T-helper 9 cell (primary cell): ENCODE measurements around the gene ABHD3.
"Not testable (repeated sequence)": the region's sequence is repeated elsewhere in the genome, so short reads cannot be mapped to it uniquely, and the experiment has no call there.

Experiments
- DNase-seq: peaks from one replicate; pipeline ENCODE4 v3.0.0-alpha.2; 2020

Gene ABHD3

DNA sequence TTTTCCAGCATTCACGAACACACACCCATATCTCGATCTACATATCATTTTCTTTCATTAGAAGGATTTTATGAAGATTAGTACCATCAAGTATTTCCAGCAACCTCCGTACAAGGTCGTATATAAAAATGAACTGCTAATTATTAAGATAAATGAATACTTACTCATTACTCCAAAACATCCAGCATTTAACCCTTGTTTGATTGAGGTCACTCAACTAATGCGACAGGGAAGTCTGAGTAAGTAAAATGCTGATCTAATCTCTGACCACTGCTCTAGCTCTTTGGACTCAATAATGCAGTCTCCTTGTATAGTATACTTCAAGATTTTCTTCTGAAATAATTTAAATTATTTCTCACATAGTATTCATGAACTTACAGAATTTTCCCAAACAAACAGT, 2.0 kb downstream of the ABHD3 start:
- DNase-seq, result no peak

DNA sequence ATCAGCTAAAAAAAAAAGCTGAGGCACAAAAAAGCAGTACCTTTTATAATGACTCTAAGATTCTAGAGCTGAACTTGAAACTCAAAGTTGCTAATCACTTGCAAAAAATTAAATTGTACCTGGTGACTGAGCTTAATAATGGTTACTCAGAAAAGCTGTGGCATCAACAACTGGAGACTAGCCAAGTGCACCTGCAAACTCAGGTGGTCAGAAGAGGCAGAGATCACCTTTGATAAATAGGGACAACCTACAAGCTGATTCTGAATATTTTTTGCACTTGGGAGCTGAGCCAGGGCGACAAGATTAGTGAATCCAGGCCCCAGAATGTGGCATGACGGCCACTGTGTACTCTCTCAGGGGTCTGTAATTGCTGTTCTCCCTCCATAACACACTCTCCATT, 3.0 kb downstream of the ABHD3 start:
- no peak for DNase-seq

DNA sequence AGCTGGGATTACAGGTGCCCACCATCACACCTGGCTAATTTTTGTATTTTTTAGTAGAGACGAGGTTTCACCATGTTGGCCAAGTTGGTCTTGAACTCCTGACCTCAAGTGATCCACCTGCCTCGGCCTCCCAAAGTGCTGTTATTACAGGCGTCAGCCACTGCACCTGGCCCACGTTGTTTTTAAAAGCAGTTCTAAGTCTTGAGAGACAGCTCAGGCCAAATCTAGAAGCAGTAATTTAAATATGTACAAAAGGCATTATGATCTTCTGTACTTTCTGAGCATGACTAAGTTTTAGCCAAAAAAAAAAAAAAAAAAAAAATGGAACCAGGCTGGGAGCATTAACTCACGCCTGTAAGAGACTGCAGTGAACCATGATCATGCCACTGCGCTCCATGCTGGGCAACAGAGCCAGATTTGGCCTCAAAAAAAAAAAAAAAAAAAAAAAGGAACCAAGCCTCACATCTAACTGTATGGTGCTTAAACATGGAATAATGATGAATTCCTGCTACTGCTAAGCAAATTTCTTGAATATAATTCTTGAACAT, 4.0 kb downstream of the ABHD3 start:
- no peak for DNase-seq

DNA sequence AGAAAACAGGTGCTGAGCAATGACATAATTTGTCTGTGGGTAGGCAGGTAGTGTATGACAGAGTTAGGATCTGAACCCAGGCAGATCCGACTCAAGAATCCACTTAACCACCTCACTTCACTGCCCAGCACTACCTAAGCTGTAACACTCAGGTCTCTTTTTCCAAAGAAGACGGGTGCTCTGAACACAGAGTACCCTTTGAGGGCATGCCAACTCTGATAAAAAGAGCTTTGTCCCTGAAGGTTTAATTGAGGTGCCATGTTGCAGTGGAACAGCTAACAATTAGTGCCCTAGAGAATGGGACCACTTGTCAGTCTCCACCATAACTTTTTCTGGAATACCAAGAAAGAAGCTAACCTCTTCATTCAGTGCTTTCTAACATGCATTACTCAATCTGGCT, 11.3 kb downstream of the ABHD3 start:
- no peak for DNase-seq

DNA sequence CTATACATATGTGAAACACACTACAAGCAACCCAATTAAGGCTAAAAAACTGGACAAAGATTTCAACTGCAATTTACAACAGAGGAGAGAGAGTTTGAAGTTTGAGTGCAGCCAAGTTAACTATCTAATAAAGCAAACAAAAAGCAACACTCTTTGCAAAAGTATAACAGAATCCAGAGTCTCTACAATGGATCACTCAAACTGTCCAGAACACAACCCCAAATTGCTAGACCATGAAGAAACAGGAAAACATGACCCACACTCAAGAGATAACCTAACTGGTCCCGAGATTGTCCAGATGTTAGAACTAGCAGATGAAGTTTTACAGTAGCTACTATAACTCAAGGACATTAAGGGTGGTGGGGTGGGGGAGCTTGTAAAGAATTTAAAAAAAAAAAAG, 14.8 kb downstream of the ABHD3 start:
- no peak for DNase-seq

DNA sequence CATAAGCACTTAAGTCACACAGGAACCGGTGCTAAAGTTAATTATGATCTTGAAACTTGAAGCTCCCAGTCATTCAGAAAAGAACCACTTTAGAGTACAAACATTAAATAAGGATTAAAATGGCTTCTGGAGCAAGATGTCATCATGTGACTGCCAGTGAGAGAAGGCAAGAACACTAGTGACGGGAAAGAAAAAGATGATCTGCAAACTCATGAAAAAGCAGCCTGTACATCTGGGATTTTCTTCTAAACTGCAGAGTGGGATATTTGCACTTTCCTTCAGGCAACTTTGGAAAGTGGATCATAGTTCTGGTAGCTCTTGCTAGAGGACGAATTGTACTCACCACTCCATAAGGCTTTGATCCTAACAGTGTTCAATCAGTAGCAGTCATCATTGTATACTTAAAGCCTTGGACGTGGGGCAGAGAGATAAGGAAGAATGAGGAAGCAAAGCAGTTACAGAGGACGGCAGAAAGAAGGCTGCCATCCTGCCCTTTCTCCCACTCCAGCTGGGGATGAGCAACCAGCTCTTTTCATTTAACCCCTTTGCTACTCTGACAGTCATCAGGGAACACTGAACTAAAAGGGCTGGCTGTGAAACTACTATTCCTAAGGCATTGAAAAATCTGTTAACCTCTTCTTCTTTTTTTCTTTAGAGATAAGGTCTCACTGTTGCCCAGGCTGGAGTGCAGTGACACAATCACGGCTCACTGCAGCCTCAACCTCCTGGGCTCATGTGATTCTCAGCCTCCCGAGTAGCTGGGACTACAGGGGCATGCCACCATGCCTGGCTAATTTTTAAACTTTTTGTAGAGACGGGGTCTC, 18.1 kb downstream of the ABHD3 start:
- no peak for DNase-seq

DNA sequence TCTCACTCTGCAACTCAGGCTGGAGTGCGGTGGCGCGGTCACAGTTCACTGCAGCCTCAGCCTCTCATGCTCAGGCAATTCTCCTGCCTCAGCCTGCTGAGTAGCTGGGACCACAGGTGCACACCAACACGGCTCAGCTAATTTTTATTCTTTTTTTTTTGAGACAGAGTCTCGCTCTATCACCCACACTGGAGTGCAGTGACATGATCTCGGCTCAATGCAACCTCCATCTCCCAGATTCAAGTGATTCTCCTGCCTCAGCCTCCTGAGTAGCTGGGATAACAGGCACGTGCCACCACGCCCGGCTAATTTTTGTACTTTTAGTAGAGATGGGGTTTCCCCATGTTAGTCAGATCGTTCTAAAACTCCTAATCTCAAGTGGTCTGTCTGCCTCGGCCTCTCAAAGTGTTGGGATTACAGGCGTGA, 19.0 kb downstream of the ABHD3 start:
- not testable (repeated sequence) for DNase-seq

DNA sequence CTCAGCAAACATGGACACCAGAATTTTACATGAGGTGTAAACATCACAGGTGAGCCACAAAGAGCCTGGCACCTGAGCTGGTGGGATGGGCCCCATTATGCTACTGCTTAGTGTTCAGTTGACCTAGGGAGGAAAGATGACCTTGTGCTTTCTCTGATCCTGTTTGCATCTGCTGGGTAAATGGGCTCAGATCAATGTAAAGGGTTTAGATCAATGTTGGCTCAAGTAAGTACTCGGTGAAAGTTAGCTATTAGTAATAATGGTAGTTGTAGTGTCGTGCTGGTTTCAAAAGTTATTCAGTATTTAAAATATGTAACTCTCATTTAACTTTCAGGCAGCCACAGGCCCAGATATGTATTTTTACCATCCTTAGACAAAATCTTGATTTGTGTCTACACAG, 19.8 kb downstream of the ABHD3 start:
- DNase-seq, result no peak

DNA sequence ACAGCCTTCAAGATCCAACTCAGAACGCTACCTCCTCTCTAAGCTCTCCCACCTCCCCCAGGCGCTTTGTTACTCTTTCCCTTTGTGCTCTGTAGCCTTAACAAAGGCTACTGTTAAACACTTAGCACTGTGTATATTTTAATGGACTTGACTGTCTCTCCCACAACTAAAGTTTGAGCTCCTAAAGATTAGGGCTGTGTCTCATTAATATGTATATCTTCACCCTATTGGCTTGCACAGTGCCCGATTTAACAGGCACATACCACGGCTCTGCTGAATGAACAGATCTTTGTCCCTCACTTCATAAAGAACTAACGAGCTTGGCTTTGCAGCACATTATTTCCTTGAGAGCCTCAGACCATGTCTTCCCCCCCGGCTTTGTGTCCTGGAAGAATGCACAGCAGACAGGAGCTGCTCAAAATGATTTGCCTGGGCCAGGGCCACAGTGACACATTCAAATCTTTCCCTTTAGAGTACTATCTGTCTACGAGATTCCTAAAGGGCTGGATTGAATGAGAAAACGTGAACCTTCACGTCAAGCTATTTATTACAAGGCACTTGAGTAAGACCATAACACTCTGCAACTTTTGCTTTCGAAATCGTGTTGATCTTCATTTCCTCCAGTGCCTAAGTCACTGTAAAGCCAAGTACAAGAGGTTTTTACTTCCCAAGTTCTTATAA, 22.1 kb downstream of the ABHD3 start:
- DNase-seq, result no peak

DNA sequence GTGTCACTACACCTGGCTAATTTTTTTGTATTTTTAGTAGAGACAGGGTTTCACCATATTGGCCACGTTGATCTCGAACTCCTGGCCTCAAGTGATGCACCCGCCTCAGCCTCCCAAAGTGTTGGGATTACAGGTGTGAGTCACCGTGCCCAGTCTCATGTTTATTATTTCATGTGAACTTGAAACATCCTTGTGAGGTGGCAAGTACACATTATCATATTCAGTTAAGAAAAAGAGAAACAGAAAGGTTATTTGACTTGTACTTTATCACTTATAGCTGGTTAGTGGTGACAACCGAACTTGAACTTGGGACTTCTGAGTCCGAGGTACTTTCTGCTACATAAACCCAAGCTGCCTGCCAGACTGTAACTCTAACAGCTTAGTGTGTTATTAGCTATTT, 24.4 kb downstream of the ABHD3 start:
- DNase-seq, result no peak

DNA sequence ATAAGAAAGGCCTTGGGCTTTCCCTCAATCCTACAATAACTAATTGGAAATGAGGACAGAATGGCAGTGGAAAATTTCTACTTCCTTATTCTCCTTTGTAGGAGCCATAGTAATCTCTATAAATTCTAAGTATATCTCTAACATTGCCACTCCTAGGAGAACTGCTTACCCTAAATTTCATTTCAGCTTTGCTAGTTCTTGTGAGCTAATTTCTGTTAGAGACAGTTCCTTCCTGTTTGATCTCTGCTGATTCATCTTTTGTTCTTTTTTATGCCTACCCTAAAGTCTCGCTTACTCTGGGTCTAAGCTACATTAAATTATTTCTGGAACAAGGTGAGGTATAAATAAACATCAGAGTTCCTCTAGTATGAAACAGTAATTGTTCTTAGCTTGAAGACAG, 25.7 kb downstream of the ABHD3 start:
- DNase-seq, result no peak

DNA sequence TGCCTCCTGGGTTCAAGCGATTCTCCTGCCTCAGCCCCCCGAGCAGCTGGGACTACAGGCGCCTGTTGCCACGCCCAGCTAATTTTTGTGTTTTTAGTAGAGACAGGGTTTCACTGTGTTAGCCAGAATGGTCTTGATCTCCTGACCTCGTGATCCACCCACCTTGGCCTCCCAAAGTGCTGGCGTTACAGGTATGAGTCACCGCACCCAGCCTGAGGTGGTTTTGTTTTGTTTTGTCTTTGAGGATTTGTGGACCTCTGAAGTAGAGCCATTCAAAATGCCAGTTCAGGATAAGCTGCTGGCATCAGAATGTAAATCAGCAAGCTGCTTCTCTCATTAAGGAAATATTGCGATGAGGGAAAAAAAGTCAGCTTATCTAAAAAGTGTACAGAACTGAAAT, 29.2 kb downstream of the ABHD3 start:
- DNase-seq, result not testable (repeated sequence)

DNA sequence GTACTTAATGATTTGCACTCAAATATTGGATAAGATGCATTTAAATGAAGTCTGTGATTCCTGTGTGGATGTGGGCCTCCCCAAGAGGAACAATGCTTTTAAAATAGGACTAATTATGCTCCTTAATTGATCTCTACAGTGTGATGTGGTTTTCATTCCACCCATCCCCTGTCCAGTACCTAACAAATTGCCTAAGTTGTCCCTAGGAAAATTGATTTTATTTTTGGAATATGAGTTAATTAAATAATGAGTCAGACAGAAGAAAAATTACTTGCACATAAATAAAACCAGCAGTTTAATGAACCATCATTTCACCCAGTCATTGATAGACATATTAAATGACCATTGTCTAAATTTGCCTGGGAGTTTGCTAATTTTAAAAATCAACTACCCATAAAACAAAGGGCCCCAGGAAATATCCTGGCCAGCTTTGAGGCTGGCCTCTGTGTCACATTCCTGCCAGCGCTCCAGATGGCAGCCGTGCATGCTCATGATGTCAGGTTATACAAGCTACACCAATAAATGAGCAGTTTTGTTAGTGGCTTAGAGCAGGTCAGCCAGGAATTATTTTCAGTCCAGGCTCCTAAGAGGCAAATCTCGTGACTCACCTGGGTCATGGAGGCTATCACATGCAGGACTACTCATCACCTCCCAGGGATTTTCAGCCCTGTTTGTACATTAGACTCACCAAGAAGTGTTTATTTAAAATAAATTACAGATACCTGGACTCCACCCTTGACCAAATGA, 31.9 kb downstream of the ABHD3 start:
- DNase-seq, result no peak

DNA sequence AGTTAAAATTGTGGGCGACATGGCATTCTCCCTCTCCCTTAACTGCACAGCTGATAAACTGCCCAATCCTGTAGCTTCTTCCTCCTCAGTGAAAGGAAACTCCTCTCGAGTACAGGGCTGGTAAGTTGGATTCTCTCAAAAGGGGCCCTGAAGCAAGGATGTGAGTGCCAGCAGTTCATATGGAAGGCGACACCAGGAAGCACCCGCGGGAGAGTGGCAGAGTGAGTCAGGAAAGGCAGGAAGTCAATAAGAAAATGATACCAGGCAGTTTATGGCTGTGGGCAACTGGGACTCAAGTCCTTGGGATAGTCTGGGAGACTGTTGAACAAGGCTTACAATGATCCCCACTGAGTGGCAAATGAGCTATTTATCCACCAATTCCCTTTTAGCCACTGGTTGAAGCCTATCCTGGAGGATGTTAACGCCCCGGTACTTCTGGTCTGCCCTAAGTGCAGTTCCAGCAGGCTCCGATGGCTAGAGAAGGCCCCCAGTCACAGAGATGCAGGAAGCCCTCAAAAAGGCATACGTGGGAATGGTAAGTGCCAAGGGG, 34.8 kb downstream of the ABHD3 start:
- no peak for DNase-seq

DNA sequence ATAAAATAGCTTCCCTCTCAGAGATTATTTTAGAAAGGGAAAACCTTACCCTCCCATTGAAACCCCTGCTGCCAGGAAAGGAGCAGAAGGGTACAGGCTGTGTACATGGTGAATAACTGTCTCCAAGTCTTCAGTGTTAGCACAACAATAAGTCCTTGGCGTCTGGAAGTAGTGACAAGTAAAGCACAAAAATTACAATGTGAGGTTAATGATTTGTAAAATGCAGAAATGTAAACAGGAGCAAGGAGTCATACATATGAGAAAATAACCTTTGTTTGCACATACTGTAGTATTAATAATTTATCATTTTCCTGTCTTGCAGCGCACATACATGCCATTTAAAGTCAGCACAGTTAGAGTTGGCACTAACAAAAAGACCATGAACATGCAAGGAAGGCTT, 40.5 kb downstream of the ABHD3 start:
- DNase-seq, result no peak

DNA sequence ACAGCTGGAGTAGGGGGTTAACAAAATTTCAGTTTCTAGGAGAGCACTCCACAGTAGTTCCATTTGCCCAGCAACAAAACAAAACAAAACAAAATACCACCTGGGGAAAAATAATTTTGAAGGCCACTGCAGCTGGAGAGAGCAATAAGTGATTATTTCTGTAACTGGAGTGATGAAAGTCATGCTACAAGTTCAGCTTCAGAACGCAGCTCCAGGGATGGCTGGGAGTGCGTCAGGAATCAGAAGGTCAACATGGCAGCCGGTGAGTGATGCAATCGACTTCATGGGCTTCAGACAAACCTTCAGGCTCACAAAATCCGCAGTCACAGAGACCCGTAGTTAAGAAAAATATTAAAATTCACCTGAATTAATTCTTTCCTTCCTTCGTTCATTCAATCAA, 41.0 kb downstream of the ABHD3 start:
- DNase-seq, result no peak

DNA sequence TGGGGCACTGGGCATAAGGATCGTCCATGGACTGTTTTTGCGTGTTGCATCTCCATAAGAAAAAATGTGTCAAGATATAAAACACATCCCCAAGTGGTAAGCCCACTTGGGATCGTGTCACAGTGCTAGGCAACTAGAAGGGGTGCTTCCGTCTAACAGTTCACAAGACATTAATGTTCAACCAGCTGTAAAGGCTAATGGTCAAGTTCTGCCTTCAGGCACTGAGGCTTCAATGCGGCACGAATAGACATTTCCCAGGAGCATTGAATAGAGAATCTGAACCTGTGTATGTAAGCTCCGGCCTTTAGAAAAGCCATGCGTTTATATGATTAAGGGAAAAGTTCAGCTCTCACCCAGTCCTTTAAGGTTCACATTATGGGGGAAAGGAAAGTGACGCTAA, 42.0 kb downstream of the ABHD3 start:
- no peak for DNase-seq

DNA sequence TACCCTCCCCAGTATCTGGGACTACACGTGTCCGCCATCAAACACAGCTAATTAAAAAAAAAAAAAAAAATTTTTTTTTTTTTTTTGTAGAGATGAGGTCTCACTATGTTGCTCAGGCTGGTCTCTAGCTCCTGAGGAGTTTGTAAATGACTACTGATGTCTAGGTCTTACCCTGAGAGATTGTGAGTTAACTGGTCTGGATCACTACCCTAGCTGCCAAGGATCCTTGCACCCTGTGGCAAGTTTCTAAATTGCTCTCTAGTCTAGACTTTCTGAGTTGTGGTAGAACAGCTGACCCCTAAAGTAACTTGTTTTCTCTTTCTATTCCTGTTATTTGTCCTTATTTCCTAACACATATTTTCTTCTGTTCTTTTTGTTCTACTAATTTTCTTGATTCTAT, 44.5 kb downstream of the ABHD3 start:
- no peak for DNase-seq

DNA sequence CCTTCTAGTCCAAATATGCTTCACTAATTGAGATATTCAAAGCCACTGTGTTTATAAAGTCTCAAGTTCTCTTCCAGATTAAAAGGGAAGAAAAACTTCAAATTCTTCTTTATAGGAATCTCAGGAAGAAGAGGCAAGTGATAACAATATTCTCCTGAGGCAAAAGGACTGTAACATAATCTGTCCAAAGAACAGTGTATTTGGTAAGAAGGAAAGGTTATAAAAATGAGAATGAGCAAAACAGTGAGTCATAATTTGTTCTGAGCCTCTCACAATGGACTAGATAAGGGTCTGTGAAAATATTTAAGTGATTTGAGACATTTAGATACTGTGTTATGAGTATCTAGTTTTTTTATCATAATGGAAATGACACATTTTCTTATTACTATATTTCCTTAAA, 48.2 kb downstream of the ABHD3 start:
- DNase-seq, result no peak

DNA sequence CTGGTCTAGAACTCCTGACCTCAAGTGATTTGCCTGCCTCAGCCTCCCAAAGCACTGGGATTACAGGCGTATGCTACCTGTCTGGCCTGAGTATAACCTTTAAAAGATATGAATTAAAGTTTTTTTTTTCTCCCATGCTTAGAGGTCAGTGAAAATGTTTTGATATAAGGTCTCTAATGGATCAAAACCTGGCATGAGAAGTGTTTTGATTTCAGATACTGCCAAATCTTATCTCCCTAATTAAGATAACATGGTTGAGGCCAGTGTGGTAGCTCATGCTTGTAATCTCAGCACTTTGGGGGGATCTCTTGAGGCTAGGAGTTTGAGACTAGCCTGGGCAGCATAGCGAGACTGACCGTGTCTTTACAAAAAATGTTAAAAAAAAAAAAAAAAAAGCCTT, 51.2 kb downstream of the ABHD3 start:
- DNase-seq, result no peak

DNA sequence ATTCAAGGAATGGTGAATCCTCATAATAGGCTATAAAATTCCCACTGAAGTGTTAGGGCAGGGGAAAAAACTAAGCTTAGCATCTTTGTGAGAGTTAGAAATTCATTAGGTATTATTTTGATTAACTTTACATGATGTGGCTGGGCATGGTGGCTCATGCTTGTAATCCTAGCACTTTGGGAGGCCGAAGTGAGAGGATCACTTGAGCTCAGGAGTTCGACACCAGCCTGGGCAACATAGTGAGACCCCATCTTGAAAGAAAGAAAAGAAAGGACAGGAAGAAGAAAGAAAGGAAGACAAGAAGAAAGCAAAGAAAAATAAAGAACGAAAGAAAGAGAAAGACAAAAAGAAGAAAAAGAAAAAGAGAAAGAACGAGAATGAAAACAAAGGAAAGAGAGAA, 52.5 kb downstream of the ABHD3 start:
- DNase-seq, result no peak

DNA sequence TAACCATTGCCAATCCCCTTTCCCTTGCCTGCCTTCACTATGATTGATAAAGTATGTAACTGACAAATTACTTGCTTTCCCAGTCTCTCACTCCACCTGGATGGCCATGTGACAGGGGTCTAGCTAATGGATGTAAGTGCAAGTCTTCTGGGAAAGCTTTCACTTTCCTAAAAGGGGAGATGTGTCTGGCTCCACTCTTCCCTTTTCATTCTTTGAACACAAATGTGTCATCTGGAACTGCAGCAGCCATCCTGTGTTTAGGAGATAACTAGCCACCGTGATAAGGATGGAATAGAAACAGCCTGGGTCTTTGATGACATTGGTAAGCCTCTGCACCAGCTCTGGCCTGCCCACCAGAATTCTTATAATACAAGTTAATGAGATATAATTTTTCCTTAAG, 54.3 kb downstream of the ABHD3 start:
- DNase-seq, result no peak

DNA sequence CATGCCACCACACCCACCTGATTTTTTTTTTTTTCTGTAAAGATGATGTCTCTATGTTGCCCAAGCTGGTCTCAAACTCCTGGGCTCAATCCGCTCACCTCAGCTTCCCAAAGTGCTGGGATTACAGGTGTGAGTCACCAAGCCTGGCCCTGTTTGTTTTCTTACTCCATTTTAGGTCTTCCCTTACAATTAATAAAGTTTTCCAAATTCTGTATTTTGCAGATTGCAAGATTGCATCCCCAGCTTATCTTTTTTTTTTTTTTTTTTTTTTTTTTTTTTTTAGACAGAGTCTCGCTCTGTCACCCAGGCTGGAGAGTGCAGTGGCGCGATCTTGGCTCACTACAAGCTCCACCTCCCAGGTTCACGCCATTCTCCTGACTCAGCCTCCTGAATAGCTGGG, 64.2 kb downstream of the ABHD3 start:
- not testable (repeated sequence) for DNase-seq
